Measurements from ENCODE around the gene REM1.

- TF ChIP-seq, protein P1, sequence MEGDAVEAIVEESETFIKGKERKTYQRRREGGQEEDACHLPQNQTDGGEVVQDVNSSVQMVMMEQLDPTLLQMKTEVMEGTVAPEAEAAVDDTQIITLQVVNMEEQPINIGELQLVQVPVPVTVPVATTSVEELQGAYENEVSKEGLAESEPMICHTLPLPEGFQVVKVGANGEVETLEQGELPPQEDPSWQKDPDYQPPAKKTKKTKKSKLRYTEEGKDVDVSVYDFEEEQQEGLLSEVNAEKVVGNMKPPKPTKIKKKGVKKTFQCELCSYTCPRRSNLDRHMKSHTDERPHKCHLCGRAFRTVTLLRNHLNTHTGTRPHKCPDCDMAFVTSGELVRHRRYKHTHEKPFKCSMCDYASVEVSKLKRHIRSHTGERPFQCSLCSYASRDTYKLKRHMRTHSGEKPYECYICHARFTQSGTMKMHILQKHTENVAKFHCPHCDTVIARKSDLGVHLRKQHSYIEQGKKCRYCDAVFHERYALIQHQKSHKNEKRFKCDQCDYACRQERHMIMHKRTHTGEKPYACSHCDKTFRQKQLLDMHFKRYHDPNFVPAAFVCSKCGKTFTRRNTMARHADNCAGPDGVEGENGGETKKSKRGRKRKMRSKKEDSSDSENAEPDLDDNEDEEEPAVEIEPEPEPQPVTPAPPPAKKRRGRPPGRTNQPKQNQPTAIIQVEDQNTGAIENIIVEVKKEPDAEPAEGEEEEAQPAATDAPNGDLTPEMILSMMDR (conservative IDR thresholded peaks at IDR 0.05; ENCODE audit: low read depth, low read length) = no peak
- TF ChIP-seq POLR2A (IDR thresholded peaks at IDR 0.05; ENCODE audit: low read depth, low read length) = no peak
Observed at GRCh38 chr20:31474758-31475427, at the start of gene REM1, which contains the start of gene DEFB124.

Data from IMR-90 (cell line).